Stomach (tissue), 4 donors: ENCODE results near the gene STRN3.

Source experiments
- EP300 ChIP-seq: sonication (generic); formaldehyde crosslinking; IDR thresholded peaks from one replicate; pipeline ENCODE4 v1.6.1; 2017; ENCODE audit warnings: antibody characterized with exemption
- POLR2A ChIP-seq, 4 donors: fragments of 450-650 bp; IDR thresholded peaks; one replicate each; pipeline ENCODE4 v1.6.1; 2016; ENCODE audit warnings: antibody characterized with exemption in 4 of 4, control low read depth in 2 of 4, mild to moderate bottlenecking in 1 of 4, moderate library complexity in 1 of 4
- TF ChIP-seq, protein P1 (sequence below), 7 experiments: fragments of 450-650 bp in 4 of 7; fragments of 200-600 bp in 3 of 7; sonication (generic) in 3 of 7; IDR thresholded peaks; one replicate each; pipeline ENCODE4 v1.5.1; 2016 to 2019; ENCODE audit warnings: antibody characterized with exemption in 7 of 7, control low read depth in 2 of 7, mild to moderate bottlenecking in 1 of 7

DNA sequence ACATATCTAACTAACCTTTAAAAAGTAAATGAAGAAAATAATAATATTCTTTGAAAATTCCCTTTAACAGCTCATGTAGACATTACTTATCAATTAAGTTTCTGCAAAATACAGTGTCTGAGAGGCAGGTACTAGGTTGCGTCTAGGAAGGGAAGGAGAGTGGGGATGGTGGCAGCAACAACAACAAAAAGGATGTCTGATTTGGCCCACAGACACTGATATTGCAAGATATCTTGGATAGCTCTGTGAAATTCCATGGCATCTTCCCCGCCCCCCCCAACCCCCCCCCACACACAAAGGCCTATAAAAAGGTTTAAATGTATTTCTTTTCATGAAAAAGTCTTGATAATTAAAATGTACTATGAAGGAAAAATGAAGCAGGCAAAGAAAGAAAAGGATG, 42.3 kb downstream of the STRN3 start:
- no peak for TF ChIP-seq POLR2A (IDR thresholded peaks at IDR 0.05)
- no peak for TF ChIP-seq EP300
- TF ChIP-seq, protein P1, sequence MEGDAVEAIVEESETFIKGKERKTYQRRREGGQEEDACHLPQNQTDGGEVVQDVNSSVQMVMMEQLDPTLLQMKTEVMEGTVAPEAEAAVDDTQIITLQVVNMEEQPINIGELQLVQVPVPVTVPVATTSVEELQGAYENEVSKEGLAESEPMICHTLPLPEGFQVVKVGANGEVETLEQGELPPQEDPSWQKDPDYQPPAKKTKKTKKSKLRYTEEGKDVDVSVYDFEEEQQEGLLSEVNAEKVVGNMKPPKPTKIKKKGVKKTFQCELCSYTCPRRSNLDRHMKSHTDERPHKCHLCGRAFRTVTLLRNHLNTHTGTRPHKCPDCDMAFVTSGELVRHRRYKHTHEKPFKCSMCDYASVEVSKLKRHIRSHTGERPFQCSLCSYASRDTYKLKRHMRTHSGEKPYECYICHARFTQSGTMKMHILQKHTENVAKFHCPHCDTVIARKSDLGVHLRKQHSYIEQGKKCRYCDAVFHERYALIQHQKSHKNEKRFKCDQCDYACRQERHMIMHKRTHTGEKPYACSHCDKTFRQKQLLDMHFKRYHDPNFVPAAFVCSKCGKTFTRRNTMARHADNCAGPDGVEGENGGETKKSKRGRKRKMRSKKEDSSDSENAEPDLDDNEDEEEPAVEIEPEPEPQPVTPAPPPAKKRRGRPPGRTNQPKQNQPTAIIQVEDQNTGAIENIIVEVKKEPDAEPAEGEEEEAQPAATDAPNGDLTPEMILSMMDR (IDR thresholded peaks at IDR 0.05): no peak
